CD4-positive, alpha-beta T cell treated with Interleukin-17A for 1 hour (primary cell): Measurements from ENCODE around the gene MORC1.
A peak's percentile ranks its signal among the peaks of the same experiment; 100 is the strongest.
"Not testable (repeated sequence)": the region's sequence is repeated elsewhere in the genome, so short reads cannot be mapped to it uniquely, and the experiment has no call there.

ENCODE experiments used
- DNase-seq: peaks from one replicate; pipeline ENCODE4 v3.0.0-alpha.2; 2020

The MORC1 gene

DNA sequence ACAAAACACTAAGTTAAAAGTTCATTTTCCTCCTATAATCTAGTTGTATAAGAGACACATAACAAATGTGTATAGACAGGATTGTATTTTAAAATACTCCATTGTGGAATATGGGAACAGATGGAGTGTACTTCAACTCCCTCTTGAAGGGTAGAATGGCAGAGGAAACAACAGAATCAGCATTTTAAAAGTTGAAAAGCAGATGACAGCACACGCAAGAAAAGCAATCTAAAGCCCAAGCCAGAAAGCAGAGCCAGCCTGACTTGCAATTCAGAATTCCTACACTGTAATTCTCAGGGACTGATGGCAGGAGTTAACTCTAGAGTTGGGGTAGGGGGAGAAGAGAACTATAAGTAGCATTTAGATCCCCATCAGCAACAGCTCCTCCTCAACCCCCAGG is 22.8 kb downstream of the MORC1 start:
- no peak for DNase-seq

DNA sequence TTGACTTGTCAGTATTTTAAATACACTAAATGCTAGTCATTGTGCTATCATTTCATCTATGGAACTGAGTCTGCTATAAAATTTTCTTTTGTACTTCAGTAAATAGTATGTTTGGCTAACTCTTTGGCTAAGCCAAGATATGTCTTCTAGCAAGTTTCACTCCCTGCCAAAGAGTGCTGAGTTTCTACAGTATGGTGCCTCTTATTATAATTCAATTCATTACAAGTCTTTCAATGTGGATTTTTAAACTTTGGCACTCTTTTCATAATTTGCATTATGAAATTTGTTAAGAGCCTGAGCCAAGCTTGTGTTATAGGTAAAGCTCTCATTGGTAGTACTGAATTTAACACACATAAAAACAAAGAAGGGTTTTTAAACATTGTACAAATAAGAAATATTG is 24.4 kb downstream of the MORC1 start:
- DNase-seq: no peak

DNA sequence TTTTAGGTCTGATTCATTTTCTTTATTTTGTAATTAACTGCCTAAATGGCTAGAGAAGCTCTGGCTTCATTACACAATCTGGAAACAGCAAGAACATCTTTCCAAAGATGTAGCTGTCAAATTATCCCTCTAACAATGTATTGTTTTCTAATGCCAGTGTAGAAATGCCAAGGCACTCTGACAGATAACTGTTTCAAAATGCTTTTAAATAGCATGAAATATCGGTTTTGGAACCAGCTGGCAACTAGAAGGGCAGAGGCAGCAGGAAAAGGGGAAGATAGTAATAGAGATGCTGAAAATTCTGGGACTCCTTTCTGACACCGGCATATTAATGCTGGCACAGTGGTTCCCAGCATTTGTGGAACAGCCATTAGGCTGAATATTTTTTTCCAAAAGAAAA is 26.1 kb downstream of the MORC1 start:
- no peak for DNase-seq

DNA sequence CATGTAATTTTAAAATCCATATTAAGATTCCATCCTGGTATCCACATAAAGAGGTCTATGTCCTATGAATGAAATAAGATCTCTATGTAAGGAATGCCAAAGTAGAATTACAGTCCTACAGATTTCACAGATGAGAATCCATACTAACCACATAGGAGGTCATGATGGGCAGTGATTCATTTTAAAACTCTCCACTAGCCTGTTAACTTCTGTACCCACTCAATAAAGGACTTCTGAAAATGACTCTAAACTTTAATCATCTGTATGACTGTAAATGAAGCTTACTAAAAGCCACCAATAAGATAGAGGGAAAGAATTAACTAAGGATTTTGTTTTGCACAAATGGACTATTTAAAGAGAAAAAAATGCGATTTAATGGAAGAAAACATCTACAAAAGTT is 28.7 kb downstream of the MORC1 start:
- DNase-seq: no peak

DNA sequence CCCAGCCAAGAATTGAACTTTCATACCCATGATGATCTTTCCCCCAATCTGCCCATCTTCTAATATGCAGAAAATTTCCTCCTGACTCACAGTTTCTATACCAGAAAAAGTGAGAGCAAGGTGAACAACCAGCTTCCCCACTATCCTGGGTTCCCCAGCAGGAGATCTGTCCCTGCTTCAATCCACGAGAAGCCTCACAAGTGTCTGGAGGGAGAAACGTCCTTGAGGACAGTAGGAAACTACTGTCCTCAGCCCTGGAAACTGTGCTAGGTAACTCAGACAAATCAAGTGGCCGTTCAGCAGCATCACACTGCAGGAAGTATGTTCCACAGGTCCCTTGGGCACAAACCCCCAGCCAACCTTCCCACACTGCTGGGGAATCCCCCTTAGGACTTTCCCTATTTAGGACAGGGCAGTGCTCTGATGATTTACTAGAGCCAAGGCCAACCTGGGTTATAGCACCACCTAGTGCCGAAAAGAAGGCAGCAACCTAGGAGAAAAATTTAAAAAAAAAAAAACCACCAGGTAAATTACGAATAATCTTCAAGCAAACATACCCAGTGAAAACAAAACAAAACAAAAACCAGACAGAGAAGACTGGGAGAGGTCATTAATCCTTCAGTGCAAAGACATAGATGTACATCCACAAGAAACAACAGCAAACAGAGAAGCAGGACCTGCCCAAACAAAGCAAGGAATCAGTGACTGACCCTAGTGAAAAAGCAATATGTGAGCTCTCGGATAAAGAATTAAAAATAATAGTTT is 36.0 kb downstream of the MORC1 start:
- DNase-seq: peak; percentile 46

DNA sequence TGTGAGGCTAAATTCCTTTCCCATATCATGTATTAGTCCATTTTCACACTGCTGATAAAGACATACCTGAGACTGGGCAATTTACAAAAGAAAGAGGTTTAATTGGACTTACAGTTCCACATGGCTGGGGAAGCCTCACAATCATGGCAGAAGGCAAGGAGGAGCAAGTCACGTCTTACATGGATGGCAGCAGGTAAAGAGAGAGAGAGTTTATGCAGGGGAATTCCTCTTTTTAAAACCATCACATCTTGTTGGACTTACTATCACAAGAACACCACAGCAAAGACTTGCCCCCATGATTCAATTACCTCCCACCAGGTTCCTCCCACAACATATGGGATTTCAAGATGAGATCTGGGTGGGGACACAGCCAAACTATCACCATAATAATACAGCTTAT is 37.8 kb downstream of the MORC1 start:
- DNase-seq: not testable (repeated sequence)

DNA sequence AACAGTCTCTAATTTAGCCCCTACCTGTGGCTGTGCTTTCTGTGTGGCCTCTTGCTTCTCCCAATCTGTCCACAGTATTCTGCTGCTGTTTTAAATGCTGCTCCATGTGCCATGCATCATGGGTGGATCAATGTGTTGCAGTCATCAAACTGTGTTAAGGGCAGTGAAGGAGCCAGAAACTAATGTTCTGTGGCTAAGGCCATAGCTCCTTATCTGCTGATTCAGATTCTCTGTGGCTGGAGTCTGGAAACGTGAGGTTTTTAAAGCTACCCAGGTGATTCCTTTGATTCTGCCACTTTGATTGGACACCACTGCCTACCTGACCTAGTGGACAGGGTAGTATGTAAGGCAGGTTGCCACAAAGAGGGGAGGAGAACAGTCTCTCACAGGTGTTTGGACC is 44.8 kb downstream of the MORC1 start:
- DNase-seq: no peak

DNA sequence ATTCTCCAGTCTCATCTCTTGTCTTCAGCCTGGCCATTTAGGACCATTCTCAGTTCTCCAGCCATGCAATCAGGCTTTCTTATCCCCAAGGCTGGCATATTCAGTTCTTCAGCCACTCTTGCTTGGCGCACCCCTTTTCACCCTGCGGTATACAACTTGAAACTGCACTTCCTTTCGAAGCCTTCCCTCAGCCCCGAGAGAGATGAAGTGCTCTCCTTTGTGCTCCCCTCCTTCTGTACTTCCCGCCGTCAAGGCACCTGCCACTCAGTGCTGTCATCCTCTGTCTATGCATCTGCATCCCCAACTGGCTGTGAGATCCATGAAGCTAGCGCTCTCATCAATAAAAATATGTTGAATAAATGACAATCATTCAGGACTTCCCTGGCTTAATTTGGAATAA is 45.7 kb downstream of the MORC1 start:
- no peak for DNase-seq

DNA sequence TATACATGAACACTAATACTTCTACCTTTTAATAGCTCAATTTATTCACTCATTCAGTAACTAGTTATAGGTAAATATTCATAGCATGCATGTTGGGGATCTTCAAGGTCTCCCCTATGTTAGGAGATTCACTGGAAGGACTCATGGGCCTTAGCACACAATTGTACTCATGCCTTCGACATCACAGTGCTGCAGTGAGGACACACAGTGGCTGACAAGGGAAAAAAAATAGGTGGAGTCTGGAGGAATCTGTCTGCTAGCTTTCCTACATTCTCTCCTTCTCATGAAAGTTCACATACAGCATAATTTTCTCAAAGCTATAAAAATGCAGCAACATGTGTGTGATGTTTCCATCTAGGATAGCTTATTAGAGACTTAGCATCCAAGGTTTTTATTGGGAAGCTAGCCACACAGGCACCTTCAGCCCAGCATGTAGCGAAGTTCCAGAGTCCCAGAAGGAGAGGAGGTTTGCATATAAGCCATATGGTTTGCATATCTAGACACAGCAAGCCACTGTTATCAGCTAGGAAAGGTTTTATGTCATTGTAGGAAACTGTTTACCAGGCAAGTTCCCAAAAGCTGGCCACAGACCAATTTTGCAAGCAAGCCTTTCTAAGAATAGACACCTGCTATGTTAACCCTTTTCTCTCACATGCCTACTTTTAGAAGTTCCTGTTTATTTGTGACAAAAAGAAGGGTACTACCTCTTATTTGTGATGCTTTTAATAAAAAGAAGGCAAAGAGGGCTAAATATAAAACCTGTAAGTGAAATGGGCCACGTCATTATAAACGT is 46.4 kb downstream of the MORC1 start:
- no peak for DNase-seq

DNA sequence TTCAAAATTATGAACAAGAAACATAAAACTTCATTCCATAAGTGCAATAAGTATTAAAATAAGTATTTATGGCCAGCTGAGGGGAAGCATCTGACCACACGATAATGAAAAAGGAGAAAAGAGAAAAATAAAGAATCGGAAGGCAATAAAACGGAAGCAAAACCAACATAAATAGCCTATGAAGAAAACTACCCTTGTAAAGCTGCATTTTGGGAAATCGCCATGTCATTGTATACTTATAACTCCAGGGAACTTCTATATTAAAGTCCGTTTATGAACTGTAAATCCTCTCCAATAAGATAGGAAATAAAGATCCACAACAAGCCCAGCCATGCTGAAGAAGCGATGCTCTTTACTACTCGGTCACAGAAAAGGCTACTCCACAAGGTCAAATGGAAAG is 47.7 kb downstream of the MORC1 start:
- no peak for DNase-seq

DNA sequence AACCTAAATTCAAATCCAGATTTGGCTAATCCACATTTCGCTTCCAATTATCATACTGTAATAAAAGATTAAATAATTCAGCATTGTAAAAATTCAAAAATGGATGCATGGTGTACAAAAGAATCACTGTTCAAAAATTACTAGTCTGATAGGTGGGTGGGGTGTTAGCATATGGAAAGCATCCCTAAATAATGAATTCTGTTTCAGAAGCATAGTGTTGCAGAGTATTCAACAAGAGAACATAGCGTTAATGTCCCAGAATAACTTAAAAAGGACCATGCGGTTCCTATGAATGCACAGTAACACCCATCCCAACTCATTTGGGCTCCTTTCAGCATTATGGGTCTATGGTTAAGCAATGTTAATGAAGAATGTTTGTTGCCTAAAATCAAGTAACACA is 51.1 kb downstream of the MORC1 start:
- DNase-seq: no peak

DNA sequence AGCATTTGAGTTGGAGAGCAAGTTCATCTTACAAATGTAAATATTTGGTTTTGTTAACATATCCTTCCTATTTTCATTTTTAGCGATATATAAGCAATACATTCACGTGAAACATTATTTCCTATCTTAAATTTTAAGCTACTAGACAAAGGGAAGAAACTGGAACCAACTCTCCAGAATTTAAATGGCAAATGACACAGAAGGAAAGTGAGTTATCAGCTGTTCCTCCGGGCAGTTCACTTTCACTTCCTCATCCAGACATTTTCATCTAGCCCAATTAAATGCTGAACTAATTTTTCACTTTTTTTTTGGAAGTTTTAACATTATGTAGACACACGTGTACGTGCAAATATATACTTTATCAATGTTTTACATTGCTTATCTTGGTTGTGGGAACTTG is 58.7 kb downstream of the MORC1 start:
- DNase-seq: no peak

DNA sequence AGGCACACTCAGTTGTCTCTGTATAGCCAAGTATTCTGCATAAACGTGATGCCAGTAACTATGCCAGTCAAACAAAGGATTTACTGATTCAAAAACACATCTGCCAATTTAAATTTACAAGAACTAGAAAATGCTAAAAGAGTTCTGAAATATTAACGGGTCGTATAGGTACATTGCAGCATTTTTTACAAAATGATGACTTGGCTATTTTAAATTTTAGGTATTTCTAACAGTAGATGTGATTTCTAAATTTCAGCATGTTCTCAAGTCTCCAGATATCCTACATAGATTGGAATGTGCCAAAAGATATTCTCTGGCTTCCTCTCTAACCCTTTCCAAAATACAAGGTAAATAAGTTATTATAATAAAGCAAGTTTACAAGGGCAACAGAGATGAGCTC is 60.3 kb downstream of the MORC1 start:
- DNase-seq: no peak

DNA sequence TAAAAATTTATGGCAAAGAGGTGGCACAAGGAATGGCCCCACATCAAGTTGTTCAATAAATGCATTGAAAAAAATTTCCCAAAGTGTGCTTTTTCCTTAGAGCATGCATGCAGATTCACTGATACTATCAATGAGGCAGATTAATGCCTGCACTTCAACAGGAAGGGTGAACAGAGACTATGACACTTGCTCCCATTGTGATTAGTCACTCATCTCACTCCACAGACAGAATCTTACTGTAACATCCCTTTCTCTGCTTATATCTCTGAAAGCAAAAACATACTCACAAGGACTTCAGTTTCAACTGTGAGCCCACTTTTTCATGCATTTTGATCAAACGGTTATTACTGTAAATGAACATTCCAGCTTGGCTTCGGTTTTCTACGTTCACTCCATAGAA is 60.9 kb downstream of the MORC1 start:
- DNase-seq: no peak

DNA sequence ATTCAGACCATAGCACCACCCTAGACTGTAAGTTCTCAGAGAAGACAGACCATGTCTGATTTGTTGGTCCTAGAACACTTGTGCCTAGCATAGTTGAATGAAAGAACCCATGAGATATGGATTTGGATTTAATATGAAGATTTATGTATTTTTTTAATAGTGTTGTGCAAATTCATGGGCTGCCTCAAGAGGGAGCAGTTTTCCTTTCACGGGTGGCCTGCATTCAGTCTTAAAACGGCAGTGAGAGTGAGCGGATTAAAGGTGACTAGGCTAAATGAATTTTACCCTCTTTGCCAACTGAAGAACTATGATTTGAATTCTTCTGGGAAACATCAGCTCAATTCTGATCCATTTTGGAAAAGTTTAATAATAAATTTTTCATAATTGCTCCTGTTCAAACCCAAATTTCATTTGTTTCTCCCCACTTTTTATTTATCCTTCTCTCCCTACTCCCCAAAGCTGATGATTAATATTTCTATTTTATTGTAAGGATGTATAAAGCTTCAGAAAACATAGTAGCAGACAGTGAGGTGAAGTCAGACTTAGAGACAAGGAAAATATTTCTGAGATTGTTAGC is 67.3 kb downstream of the MORC1 start:
- peak; percentile 29 for DNase-seq

DNA sequence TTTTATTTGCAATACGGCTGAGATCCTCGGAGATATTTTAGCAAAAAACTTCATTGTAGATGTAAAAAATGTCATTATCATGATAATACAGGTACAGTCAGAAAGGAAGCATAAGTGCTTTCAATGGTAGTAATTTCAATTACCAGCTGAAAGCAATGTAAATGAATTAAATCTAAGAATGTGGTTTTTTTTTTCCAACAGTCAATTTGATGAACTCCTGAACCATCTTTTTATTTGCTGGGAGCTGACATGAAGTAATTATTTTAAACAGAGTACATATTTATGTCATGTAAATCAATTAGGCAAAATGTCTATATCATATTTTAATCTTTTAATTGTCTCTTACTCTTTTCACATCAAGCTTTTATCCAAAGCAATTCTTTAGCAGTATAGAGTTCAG is 70.6 kb downstream of the MORC1 start:
- DNase-seq: no peak

DNA sequence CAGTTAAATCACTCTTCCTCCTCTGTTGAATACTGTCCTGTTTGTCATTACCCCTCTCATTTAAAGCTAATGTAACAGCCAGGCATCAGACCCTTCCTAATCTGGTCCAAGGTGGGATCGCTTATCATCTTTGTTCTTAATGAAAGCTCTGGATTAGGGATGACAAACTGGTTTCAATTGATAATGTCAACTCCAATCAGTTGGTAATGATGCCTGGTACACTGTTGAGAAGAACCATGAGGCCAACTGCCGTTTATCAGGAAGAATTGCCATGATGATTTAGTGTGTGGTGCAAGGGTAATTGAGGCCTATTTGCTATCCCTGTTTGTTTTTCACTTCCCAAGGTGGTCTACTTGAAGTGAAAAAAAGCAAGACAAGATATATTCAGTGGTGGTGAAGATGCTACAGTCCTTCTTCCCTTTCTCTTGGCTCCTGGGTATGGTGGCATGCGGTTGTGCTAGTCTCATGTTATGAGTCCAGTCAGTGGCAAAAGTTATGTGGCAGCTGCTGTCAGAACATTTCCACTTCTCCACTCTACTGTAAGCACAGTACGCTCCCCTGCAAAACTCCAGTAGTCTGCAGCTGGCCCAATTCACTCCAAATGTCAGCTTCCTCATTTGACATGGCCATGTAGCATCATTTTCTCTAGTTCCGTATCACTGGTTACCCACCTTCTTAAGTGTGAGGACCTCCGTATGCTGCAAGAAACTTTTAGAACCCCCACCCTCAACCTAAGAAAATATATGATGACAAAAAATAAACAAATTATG is 72.5 kb downstream of the MORC1 start:
- DNase-seq: no peak

DNA sequence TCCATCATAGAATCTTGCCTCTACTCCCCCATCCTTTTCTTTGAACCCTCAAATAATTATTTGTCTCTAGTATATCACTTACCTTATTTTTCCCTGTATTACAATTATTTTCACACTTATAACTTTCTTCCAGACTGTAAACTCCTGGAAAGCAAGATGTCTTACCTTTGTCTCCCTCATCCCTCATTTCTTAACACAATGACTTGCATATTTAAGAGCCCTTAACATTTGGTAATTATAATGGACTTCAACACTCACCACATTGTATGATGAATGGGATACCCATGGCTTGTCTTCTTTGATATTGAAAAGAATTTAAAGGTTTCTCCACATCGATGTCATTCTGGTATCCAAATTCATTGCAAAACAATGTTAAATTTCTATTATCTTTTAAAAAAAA is 82.9 kb downstream of the MORC1 start:
- DNase-seq: no peak

DNA sequence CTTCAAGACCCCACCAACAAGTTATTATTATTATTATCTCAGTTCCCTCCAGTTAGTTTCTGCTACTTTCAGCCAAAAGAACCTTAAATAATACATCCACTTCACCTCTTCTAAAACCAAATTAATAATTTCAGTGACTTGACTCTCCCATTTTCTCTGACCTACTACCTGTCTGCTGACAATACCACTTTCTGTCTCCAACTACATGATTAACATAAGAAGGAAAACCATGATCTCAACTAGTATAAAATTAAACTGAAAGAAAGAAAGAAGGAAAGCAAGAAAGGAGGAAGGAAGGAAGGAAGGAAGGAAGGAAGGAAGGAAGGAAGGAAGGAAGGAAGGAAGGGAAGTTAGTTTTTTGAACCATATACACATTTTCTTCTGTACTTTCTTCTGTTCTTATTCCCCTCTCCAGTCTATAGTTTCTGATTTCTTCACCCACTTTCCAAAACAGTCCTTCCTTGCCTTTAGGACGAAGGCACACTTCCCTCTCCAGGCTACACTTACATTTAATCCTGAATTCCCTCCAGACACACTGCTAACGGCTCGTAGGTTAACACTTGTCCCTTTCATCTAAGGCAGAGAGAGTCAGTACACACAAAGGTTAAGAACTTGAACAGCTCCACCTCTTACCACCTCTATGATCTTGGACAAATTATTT is 84.8 kb downstream of the MORC1 start:
- no peak for DNase-seq

DNA sequence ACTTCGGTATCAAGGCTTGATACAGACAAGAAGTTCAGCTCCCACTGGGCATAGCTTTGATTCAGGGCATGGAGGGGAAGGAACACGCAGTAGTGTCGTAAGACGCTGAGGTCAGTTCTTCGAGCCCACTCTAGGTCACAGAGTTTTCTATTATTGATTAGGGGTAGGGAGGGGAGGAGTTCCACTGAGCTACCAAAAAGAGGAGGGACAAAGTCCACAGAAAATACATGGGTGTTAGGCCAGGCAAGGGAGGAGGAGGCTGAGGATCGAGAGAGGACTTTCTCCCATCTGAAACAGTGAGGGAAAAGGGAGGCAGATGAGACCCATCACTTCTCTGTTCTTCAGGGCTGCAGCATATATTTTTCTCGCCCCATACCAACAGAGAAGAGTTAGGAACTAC is 89.2 kb downstream of the MORC1 start:
- DNase-seq: no peak

DNA sequence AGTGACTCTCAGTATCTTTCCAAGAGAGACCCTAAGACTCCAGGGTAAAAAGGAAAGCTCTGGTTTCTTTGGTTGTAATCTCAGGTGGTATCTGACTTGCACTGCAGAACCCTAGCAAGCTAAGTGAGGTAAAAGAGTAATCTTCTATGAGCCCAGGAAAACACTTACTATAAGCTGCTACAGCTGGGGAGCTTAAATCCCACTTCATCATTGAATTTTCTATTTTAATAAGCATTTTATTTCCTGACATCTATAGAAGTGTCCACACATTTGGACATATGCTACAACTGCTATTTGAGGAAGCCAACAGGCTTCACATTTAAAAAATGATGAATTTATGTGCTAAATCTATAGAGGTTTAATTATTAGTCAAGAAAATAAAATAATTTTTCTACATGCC is 91.1 kb downstream of the MORC1 start:
- DNase-seq: no peak

DNA sequence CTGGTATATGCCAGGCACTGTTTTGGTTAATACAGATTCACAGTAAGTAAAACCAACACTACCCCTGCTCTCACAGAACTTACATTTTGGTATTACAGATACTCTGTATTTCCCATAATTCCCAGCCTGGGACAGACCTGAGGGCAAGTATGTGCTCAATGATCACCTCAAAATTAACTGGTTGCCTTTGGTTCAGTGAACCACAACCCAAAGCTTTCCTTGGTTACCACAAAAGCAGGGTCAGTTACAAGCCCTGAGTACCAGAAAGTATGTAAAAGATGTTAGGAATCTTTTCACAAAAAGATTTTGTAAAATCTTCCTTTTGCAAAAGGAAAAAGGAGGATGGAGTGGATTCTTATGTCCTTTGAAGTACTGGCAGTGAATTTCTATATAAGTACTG is 92.0 kb downstream of the MORC1 start:
- DNase-seq: no peak

DNA sequence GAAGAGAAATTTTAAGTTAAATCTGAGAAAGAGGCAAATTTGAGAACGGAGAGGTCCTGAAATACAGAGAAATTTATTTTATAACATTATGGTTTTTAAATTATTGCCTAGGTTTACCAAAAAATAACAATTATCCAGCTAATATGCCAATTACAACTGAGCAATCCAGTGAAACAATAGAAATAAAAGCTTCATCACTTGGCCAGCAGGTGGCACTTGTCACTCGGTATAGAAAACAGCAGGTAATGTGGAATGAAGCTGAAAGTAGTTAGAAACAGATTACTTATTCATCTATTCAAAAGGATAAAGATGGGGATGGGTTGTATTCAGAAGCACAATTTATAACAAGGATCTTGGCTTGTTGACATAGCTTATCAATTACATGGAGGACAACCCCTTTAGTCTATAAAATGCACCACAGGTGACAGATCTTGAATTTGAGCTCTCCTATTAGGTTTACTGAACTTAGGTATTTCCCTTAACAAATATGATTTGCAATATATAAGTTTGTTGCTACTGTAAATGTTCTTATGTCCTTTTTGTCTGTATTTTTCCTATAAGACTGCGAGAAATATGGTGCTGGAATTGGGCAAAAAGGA is 94.2 kb downstream of the MORC1 start:
- peak; percentile 49 for DNase-seq
